ENCODE results near the gene HAS3. TPM values are rescaled to one million over a fixed set of nuclear protein-coding genes. Genes with fewer than 3 reads are reported as not detected.

Gene HAS3
- total and polyA plus RNA-seq, 11 donors, result 0.21 to 2.0 (median 0.48) TPM

- intact Hi-C loops (cut with DNase I), result no loop called here
- no peak for TF ChIP-seq POLR2A (IDR thresholded peaks at IDR 0.05)
- no peak for TF ChIP-seq CTCF (IDR thresholded peaks at IDR 0.05)
- H3K27ac ChIP-seq, result peak overlapping the region in 3 of 12 donors; percentile 3 to 43 (median 38)
- DNase-seq, result peak in 1 of 5 donors; percentile 54
- no peak overlapping the region for H3K4me3 ChIP-seq
- peak in 3 of 4 donors; percentile 36 to 58 (median 49) for ATAC-seq
- peaks cover 0 to 10% (median 0%) of the 10 kb centered on the region in 9 donors for H3K36me3 ChIP-seq
- H3K27me3 ChIP-seq, result no peaks in the 10 kb centered on the region
- H3K9me3 ChIP-seq, result no peaks in the 10 kb centered on the region
- peaks cover 0 to 23% (median 6%) of the 10 kb centered on the region in 12 donors for H3K4me1 ChIP-seq
- WGBS, 4 donors, result 45 to 63% (median 52%) methylated on average over 15 to 16 of the region's 16 CpGs
These were observed 16.2 kb upstream of the HAS3 start for GRCh38 chr16:69089091-69089910.

- Histone ChIP-seq H3K36me3 (no peaks in the 10 kb centered on the region), H3K9me3 (no peaks in the 10 kb centered on the region), H3K4me3 (no peak overlapping the region), H3K27me3 (no peaks in the 10 kb centered on the region), H3K27ac (no peak overlapping the region), H3K4me1 (peaks cover 0 to 16% (median under 1%) of the 10 kb centered on the region in 12 donors)
- no peak for DNase-seq
- ATAC-seq, result no peak
- intact Hi-C loops (cut with DNase I), result no loop called here
- 67 to 85% (median 77%) methylated on average over 3 of the region's 3 CpGs for WGBS, 4 donors
- no peak for TF ChIP-seq POLR2A (IDR thresholded peaks at IDR 0.05)
These were observed 11.5 kb upstream of the HAS3 start for GRCh38 chr16:69093974-69094373.

GRCh38 chr16:69094501-69094900 is 11.0 kb upstream of the HAS3 start:
- ATAC-seq (no peak), DNase-seq (no peak)
- H3K4me1 ChIP-seq, result peaks cover 0 to 11% (median under 1%) of the 10 kb centered on the region in 12 donors
- no peaks in the 10 kb centered on the region for H3K36me3 ChIP-seq
- 63 to 70% (median 66%) methylated on average over 5 of the region's 5 CpGs for WGBS, 4 donors
- TF ChIP-seq CTCF (IDR thresholded peaks at IDR 0.05) (no peak), POLR2A (IDR thresholded peaks at IDR 0.05) (no peak)
- H3K27ac ChIP-seq, result no peak overlapping the region
- intact Hi-C loops (cut with DNase I), result no loop called here
- H3K27me3 ChIP-seq, result no peaks in the 10 kb centered on the region
- no peak overlapping the region for H3K4me3 ChIP-seq
- no peaks in the 10 kb centered on the region for H3K9me3 ChIP-seq

GRCh38 chr16:69095193-69095592 is 10.3 kb upstream of the HAS3 start:
- peak in 1 of 5 donors; percentile 11 for DNase-seq
- Histone ChIP-seq H3K4me3 (no peak overlapping the region), H3K4me1 (peaks cover 0 to 8% (median 0%) of the 10 kb centered on the region in 12 donors), H3K36me3 (no peaks in the 10 kb centered on the region), H3K9me3 (no peaks in the 10 kb centered on the region), H3K27me3 (no peaks in the 10 kb centered on the region), H3K27ac (no peak overlapping the region)
- intact Hi-C loops (cut with DNase I), result no loop called here
- TF ChIP-seq CTCF (IDR thresholded peaks at IDR 0.05) (no peak), POLR2A (IDR thresholded peaks at IDR 0.05) (no peak)
- WGBS, 4 donors, result 46 to 77% (median 59%) methylated on average over 6 of the region's 6 CpGs
- peak in 3 of 4 donors; percentile 14 to 67 (median 66) for ATAC-seq

Data from heart left ventricle (tissue), 16 donors.